Activated T-cell treated with anti-CD3 and anti-CD28 coated beads, Interleukin-2, amount 50 U/mL, for 1 hour (primary cell): Measurements from ENCODE around the gene AP5M1.
"Not testable (repeated sequence)": the region's sequence is repeated elsewhere in the genome, so short reads cannot be mapped to it uniquely, and the experiment has no call there.

Source experiments
- DNase-seq: peaks from one replicate; pipeline ENCODE4 v3.0.0-alpha.2; 2020

AP5M1 gene

DNA sequence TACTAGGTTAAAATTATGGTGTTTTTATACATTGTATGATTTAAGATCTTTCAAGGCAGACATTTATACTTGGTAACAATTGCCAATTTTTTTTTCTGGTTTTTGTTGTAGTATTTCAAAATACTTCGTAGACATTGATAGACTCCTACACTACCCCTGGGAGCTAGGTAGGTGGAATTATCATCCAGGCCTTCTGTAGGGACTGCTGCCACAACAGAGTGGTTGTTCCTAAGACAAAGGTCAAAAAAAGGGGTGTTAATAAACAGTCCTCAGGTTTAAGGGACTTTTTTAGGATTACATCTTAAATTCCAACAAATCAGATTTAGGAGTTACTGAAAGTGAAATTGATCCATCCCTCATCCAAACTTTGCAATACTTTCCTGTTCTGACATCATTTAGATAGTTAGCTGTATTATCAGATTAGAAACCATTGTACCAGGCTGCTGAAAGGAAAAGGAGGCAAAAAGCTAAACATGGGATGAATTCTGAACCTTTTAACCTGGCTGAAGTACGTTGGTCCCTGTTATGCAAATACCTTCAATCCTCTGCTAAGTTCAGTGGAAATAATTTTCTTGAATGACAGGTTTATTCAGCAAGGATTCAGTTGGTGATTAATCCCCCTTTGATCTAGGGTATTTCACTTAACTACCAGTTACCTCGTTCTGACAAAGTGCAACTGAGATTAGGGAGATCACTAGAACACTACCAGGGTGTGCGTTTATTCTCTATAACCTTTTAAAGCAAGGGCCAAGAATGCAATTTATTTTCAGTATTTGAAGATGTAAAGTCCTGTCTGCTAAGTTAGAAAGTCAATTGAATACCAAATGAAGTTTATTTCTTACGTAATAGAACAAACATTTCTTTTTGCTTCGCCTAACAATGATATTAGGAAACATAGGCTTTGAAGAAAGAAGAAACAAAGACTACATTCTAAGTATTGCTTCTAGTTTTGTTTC is 23.2 kb downstream of the AP5M1 start:
- no peak for DNase-seq

GRCh38 chr14:57293866-57294837 is 25.4 kb downstream of the AP5M1 start:
- DNase-seq, result no peak

GRCh38 chr14:57295239-57295638 is 26.5 kb downstream of the AP5M1 start:
- no peak for DNase-seq

- no peak for DNase-seq
Observed at GRCh38 chr14:57297852-57298251, 29.1 kb downstream of the AP5M1 start.

DNA sequence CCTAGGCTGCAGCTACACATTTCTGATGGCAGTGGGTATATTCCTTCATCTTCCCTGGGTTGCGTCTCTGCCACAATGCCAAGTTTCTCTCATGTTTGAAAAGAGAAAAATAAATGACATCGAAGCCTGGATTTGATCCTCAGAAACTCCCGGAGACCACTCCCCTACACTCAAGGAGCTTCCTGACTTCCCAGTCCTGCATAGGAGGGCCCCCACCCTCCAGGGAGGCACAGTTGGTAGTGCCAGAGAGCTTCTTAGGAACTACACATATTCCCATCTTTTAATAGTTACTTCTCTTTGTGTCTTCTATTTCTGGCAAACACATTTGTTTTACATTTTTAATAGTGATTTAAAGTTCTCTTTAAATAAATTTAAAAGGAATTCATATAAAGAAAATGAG is 30.7 kb downstream of the AP5M1 start:
- no peak for DNase-seq

- no peak for DNase-seq
Observed at GRCh38 chr14:57302883-57303282, 34.1 kb downstream of the AP5M1 start.

DNA sequence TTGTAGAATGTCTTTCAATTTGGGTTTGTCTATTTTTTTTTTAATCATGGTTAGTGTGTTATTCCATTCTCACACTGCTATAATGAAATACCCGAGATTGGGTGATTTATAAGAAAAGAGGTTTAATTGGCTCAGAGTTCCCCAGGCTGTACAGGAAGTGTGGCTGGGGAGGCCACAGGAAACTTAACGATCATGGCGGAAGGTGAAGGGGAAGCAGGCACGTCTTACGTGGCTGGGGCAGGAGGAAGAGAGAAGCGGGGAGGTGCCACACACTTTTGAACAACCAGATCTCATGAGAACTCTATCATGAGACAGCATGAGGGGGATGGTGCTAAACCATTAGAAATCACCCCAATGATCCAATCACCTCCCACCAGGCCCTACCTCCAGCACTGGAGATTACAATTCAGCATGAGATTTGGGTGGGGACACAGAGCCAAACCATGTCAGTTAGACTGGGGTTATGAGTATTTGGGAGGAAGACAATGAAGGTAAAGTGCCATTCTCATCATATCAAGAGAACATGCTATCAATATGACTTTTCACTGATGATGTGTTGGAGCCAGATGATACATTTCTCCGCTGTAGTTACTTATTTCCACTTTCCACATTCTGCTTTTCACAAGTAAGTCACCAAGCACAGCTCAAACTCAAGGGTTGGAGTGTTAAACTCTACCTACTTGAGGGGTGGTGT is 45.8 kb downstream of the AP5M1 start:
- no peak for DNase-seq

- DNase-seq, result peak; percentile 55
Observed at GRCh38 chr14:57317248-57317833, 48.6 kb downstream of the AP5M1 start.

GRCh38 chr14:57319636-57320192 is 50.9 kb downstream of the AP5M1 start:
- DNase-seq, result no peak

GRCh38 chr14:57323721-57324120 is 55.0 kb downstream of the AP5M1 start:
- DNase-seq, result no peak

DNA sequence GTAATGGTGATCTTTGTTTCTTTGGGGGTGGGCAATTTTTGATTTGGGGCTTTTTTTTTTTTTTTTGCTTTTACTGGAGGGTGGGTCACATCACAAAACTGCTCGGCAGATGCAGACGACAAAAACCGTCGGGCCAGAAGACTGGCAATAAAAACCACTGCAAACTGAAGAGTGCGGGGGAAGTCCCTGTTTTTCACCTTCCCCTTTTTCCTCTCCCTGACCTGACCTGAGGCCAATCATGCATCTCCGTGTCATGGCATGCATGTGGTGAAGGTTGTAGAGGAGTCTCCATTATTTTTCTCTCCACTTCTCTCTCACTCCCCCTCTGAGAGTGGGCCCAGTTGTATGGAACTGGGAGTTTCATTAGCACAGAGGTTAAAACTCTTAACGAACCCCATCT is 57.5 kb downstream of the AP5M1 start:
- no peak for DNase-seq

- DNase-seq, result no peak
Observed at GRCh38 chr14:57329833-57330232, 61.1 kb downstream of the AP5M1 start.

DNA sequence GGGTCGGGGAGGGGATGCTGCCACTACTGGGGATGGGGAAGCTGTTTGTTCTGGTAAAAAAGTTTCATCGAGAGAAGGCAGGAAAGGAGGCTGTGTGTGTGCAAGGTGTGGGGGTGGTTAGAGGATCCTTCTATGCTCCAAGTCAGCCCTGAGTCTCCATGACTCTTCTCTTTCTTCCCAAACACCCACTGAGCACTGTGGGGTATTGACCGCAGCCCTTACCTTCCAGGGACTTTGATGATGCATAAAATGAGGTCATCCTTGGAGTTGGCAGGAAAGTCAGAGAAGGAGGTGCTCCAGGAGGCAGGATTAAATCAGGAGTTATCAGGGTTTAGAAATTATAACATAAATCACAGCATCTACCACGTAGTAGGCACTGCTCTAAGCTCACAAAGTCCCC is 63.7 kb downstream of the AP5M1 start:
- DNase-seq, result not testable (repeated sequence)

- not testable (repeated sequence) for DNase-seq
Observed at GRCh38 chr14:57333726-57334125, 65.0 kb downstream of the AP5M1 start.

DNA sequence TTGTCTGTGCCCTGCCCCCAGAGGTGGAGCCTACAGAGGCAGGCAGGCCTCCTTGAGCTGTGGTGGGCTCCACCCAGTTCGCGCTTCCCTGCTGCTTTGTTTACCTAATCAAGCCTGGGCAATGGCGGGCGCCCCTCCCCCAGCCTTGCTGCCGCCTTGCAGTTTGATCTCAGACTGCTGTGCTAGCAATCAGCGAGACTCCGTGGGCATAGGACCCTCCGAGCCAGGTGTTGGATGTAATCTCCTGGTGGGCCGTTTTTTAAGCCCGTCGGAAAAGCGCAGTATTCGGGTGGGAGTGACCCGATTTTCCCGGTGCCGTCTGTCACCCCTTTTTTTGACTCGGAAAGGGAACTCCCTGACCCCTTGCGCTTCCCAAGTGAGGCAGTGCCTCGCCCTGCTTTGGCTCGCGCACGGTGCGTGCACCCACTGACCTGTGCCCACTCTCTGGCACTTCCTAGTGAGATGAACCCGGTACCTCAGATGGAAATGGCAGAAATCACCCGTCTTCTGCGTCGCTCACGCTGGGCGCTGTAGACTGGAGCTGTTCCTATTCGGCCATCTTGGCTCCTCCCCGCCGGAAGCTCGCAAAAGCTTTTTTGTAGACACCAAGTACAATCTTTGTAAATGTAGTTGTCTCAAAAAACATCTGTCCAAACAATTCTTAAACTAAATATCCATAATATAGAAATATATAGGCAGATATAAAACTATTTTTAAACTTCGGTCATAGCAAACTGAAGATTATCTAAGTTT is 75.0 kb downstream of the AP5M1 start:
- DNase-seq, result not testable (repeated sequence)

DNA sequence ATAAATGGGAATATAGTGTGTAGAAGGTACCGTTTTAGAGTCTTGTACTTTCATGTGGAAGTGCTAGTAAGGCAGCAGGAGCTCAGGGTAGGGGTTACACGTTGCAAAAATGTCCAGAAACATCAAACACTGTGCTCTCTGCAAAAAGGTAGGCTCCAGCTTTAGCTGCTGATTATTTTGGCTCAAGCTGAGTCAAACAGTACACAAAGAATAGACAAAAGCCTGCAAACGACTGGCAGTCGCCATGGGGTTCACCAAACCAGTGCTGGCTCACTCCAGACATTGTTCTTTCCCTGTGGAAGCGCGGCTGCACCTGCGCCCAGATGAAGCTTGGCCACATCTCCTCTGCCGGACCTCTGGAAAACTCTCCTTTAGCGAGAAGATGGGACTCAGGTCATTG is 76.3 kb downstream of the AP5M1 start:
- no peak for DNase-seq

DNA sequence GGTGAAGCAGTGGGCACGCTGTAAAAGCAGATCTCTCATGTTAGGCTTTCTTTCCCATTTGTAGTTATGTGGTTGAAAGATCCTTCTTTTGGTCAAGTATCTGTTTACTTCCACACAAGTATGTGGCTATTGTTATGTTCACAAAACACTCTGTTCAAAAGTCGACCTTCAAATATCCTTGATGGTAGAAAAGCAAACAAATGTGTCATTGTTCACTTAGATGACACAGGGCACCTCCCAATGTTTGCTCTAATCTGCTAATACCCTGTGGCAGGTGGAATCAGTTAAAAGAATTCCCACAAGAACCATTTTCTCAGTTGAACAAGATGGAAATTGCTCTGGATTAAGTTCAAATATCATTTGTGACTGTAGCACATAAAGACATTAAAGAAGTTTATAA is 78.0 kb downstream of the AP5M1 start:
- DNase-seq, result no peak
